HEK293T (cell line): ENCODE data around the gene SERAC1.

Experiments
- ARNT ChIP-seq: fragments of 450-650 bp; IDR thresholded peaks from 2 replicates; pipeline ENCODE4 v1.6.1; 2017; ENCODE audit warnings: mild to moderate bottlenecking
- BHLHE40 ChIP-seq: fragments of 450-650 bp; IDR thresholded peaks from 2 replicates; pipeline ENCODE4 v1.6.1; 2016; ENCODE audit warnings: mild to moderate bottlenecking, moderate library complexity, borderline replicate concordance
- FOXK2 ChIP-seq: fragments of 450-650 bp; IDR thresholded peaks from 2 replicates; pipeline ENCODE4 v1.6.1; 2016; ENCODE audit warnings: mild to moderate bottlenecking
- SUZ12 ChIP-seq: fragments of 450-650 bp; IDR thresholded peaks from 2 replicates; pipeline ENCODE4 v1.6.1; 2016; ENCODE audit warnings: mild to moderate bottlenecking
- TARDBP ChIP-seq: fragments of 450-650 bp; IDR thresholded peaks from 2 replicates; pipeline ENCODE4 v1.6.1; 2016
- ZNF384 ChIP-seq: fragments of 450-650 bp; IDR thresholded peaks from 2 replicates; pipeline ENCODE4 v1.6.1; 2016

DNA sequence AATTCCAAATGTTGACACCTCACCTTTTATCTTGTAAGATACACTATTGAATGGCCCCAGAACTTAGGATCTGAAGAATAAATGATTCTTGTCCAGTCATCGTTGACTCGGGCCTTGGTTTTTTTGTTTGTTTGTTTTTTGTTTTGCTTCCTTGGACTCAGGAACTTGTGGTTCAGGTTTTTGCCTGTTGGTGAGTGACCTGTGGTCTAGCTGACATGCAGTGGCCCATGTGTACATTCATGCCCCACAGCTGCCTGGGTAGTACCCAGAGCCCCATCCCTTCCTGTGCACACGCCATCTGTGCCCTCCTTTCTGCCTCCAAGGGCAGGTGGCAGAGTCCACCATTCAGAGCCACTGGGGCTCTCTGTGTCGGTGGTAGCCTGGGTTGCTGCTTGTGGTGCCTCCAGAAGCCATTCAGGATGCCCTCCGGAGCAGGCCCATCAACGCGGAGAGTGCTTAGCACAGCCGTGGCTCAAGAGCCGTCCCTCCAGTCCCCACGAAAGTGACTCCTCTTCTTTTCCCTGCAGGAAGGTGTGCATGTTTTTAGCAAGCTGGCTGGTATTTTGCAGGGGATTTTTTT, 100.5 kb downstream of the SERAC1 start:
- TF ChIP-seq SUZ12, result no peak
- no peak for TF ChIP-seq TARDBP
- no peak for TF ChIP-seq FOXK2
- TF ChIP-seq ZNF384, result no peak
- TF ChIP-seq ARNT, result no peak
- no peak for TF ChIP-seq BHLHE40
